A673 (cell line): ENCODE measurements around the gene GID4. TPM values are rescaled to one million over a fixed set of nuclear protein-coding genes. Genes with fewer than 3 reads are reported as not detected.

Source experiments
- BruUV-seq: library from RNA; stranded (reverse); fragments of 400-500 nt; replicated peaks from 2 replicates; lab custom pipeline; 2021; lab: Mats Ljungman, UMichigan
- CTCF ChIA-PET: fragments of 300-600 bp; sonication (Branson Sonifier 250); formaldehyde crosslinking; loops from one replicate; lab custom pipeline; 2022; ENCODE audit warnings: antibody characterized with exemption; lab: Charles Lee
- POLR2A ChIA-PET: fragments of 300-600 bp; sonication (Branson Sonifier 250); formaldehyde crosslinking; loops from one replicate; lab custom pipeline; 2022; ENCODE audit warnings: antibody characterized with exemption; ENCODE audit not compliant: low non-redundant PET; lab: Charles Lee
- DNase-seq: peaks from one replicate; pipeline ENCODE4 v3.0.0-alpha.2; 2015; ENCODE audit warnings: low spot score
- H3K27ac ChIP-seq: fragments of 200-600 bp; sonication (generic); 2 replicates; pipeline ENCODE4 v1.5.1; 2016; ENCODE audit warnings: mixed run types, low read depth, mild to moderate bottlenecking, mixed read lengths, antibody characterized with exemption, low read length; ENCODE audit not compliant: poor library complexity, severe bottlenecking
- H3K27me3 ChIP-seq: fragments of 200-600 bp; sonication (generic); replicated peaks from 2 replicates; pipeline ENCODE4 v1.6.1; 2017; ENCODE audit warnings: mixed run types, low read depth, mild to moderate bottlenecking, mixed read lengths, antibody characterized with exemption, low read length; ENCODE audit not compliant: insufficient read depth, poor library complexity
- H3K36me3 ChIP-seq: fragments of 200-600 bp; sonication (generic); 2 replicates; pipeline ENCODE4 v1.6.1; 2016; ENCODE audit warnings: mixed run types, mild to moderate bottlenecking, mixed read lengths, antibody characterized with exemption, low read length; ENCODE audit not compliant: insufficient read depth, poor library complexity, severe bottlenecking
- H3K4me1 ChIP-seq: fragments of 200-600 bp; sonication (generic); 2 replicates; pipeline ENCODE4 v1.6.1; 2017; ENCODE audit warnings: mixed run types, mild to moderate bottlenecking, mixed read lengths, antibody characterized with exemption, low read length; ENCODE audit not compliant: insufficient read depth, poor library complexity, severe bottlenecking
- H3K4me3 ChIP-seq: fragments of 200-600 bp; sonication (generic); 2 replicates; pipeline ENCODE4 v1.5.1; 2016; ENCODE audit warnings: low read depth, mixed run types, mild to moderate bottlenecking, mixed read lengths, low read length; ENCODE audit not compliant: poor library complexity, severe bottlenecking
- H3K9me3 ChIP-seq: fragments of 200-600 bp; sonication (generic); 2 replicates; pipeline ENCODE4 v1.6.1; 2016; ENCODE audit warnings: mixed run types, low read depth, mild to moderate bottlenecking, mixed read lengths, antibody characterized with exemption, low read length; ENCODE audit not compliant: poor library complexity, severe bottlenecking
- CTCF ChIP-seq: fragments of 300-800, 200-600 bp; sonication (generic); conservative IDR thresholded peaks from 2 replicates; pipeline ENCODE4 v1.5.1; 2017; ENCODE audit warnings: low read depth, mild to moderate bottlenecking, antibody characterized with exemption, low read length, moderate library complexity, mixed read lengths
- EZH2 ChIP-seq: fragments of 200-600 bp; sonication (generic); IDR thresholded peaks from 2 replicates; pipeline ENCODE4 v1.6.1; 2017; ENCODE audit warnings: borderline replicate concordance, low read depth, mild to moderate bottlenecking, mixed read lengths, antibody characterized with exemption, low read length; ENCODE audit not compliant: poor library complexity, severe bottlenecking
- intact Hi-C: fragments of 100-400 bp; cut with micrococcal nuclease; formaldehyde crosslinking; loops from one replicate; pipeline ENCODE4 v1.10.0; 2022; ENCODE audit not compliant: unreplicated experiment
- total RNA-seq: library from RNA; stranded (reverse); gene quantifications from 2 replicates; pipeline ENCODE4 v1.2.3, GENCODE V29; 2021

Gene GID4
- total RNA-seq, 1 experiment from 2014 or later: 14.0 TPM

DNA sequence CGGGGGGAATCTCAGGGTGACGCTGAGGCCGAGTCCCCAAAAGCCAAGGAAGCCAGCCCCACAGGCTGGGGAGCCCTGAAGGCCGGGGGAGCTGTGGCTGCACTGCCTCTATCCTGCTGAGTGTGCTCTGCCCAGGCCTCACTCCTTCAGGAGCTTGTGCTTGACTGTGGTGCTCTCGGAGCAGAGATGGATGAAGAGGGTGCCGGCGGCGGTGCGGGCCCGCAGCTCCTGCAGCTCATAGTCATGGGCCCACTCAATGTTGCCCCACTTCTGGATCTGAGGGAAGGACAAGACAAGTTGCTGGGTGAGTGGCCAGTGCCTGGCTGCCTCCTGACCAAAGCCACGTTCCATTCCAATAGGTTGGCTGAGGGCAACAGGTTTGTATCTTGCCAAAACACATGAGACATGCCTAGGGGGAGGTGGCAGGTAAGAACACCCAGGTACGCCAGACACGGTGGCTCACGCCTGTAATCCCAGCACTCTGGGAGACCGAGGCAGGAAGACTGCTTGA, 20.7 kb upstream of the GID4 start:
- Histone ChIP-seq H3K27me3 (no peaks in the 10 kb centered on the region), H3K4me3 (no peak overlapping the region), H3K27ac (no peak overlapping the region), H3K36me3 (no peaks in the 10 kb centered on the region), H3K9me3 (no peaks in the 10 kb centered on the region), H3K4me1 (no peaks in the 10 kb centered on the region)
- no peak for DNase-seq
- no peak for TF ChIP-seq CTCF
- no peak for TF ChIP-seq EZH2
- intact Hi-C loops: no loop called here
- POLR2A ChIA-PET: no interaction called here
- CTCF ChIA-PET: no interaction called here
- BruUV-seq: no TSS peak

- Histone ChIP-seq H3K4me1 (no peaks in the 10 kb centered on the region), H3K36me3 (no peaks in the 10 kb centered on the region), H3K4me3 (no peak overlapping the region), H3K27ac (no peak overlapping the region), H3K9me3 (no peaks in the 10 kb centered on the region), H3K27me3 (no peaks in the 10 kb centered on the region)
- no TSS peak for BruUV-seq
- intact Hi-C loops: no loop called here
- ChIA-PET CTCF (no interaction called here), POLR2A (no interaction called here)
- DNase-seq: no peak
- TF ChIP-seq EZH2 (no peak), CTCF (no peak)
Measured at GRCh38 chr17:18019838-18020154, 19.4 kb upstream of the GID4 start.

GRCh38 chr17:18020971-18021370, 18.2 kb upstream of the GID4 start:
- ChIA-PET CTCF (no interaction called here), POLR2A (no interaction called here)
- Histone ChIP-seq H3K27ac (no peak overlapping the region), H3K4me1 (peaks cover 6% of the 10 kb centered on the region), H3K27me3 (no peaks in the 10 kb centered on the region), H3K36me3 (no peaks in the 10 kb centered on the region), H3K9me3 (no peaks in the 10 kb centered on the region), H3K4me3 (no peak overlapping the region)
- intact Hi-C loops: no loop called here
- DNase-seq: no peak
- BruUV-seq: no TSS peak
- no peak for TF ChIP-seq CTCF
- TF ChIP-seq EZH2: no peak
